ENCODE measurements around the gene CAMTA1.
"Not testable (repeated sequence)": the region's sequence is repeated elsewhere in the genome, so short reads cannot be mapped to it uniquely, and the experiment has no call there.

CAMTA1 gene

GRCh38 chr1:7302873-7303272, 517.6 kb downstream of the CAMTA1 start:
- DNase-seq (ENCODE audit: low read depth, low spot score) = no peak

GRCh38 chr1:7303554-7304317, 518.5 kb downstream of the CAMTA1 start:
- no peak for DNase-seq (ENCODE audit: low read depth, low spot score)

GRCh38 chr1:7313081-7313546, 527.9 kb downstream of the CAMTA1 start:
- no peak for DNase-seq (ENCODE audit: low read depth, low spot score)

- no peak for DNase-seq (ENCODE audit: low read depth, low spot score)
Observed at GRCh38 chr1:7313826-7314225, 528.6 kb downstream of the CAMTA1 start.

GRCh38 chr1:7315316-7315715, 530.1 kb downstream of the CAMTA1 start:
- no peak for DNase-seq (ENCODE audit: low read depth, low spot score)

- no peak for DNase-seq (ENCODE audit: low read depth, low spot score)
Observed at GRCh38 chr1:7315946-7316345, 530.7 kb downstream of the CAMTA1 start.

GRCh38 chr1:7317888-7318287, 532.6 kb downstream of the CAMTA1 start:
- DNase-seq (ENCODE audit: low read depth, low spot score) = no peak

GRCh38 chr1:7319196-7319595, 533.9 kb downstream of the CAMTA1 start:
- no peak for DNase-seq (ENCODE audit: low read depth, low spot score)

- no peak for DNase-seq (ENCODE audit: low read depth, low spot score)
Observed at GRCh38 chr1:7320661-7321060, 535.4 kb downstream of the CAMTA1 start.

GRCh38 chr1:7322283-7322785, 537.1 kb downstream of the CAMTA1 start:
- no peak for DNase-seq (ENCODE audit: low read depth, low spot score)

- no peak for DNase-seq (ENCODE audit: low read depth, low spot score)
Observed at GRCh38 chr1:7322912-7323311, 537.7 kb downstream of the CAMTA1 start.

GRCh38 chr1:7325254-7325653, 540.0 kb downstream of the CAMTA1 start:
- no peak for DNase-seq (ENCODE audit: low read depth, low spot score)

GRCh38 chr1:7326366-7326765, 541.1 kb downstream of the CAMTA1 start:
- DNase-seq (ENCODE audit: low read depth, low spot score) = no peak

- DNase-seq (ENCODE audit: low read depth, low spot score) = no peak
Observed at GRCh38 chr1:7327849-7328248, 542.6 kb downstream of the CAMTA1 start.

- no peak for DNase-seq (ENCODE audit: low read depth, low spot score)
Observed at GRCh38 chr1:7329868-7330615, 544.8 kb downstream of the CAMTA1 start.

- not testable (repeated sequence) for DNase-seq (ENCODE audit: low read depth, low spot score)
Observed at GRCh38 chr1:7330726-7331125, 545.5 kb downstream of the CAMTA1 start.

GRCh38 chr1:7331926-7332535, 546.8 kb downstream of the CAMTA1 start:
- no peak for DNase-seq (ENCODE audit: low read depth, low spot score)

- DNase-seq (ENCODE audit: low read depth, low spot score) = no peak
Observed at GRCh38 chr1:7333094-7333493, 547.8 kb downstream of the CAMTA1 start.

- no peak for DNase-seq (ENCODE audit: low read depth, low spot score)
Observed at GRCh38 chr1:7333620-7334019, 548.4 kb downstream of the CAMTA1 start.

GRCh38 chr1:7334475-7335035, 549.3 kb downstream of the CAMTA1 start:
- DNase-seq (ENCODE audit: low read depth, low spot score) = no peak

- DNase-seq (ENCODE audit: low read depth, low spot score) = no peak
Observed at GRCh38 chr1:7335224-7335879, 550.1 kb downstream of the CAMTA1 start.
